Activated CD4-positive, alpha-beta T cell treated with anti-CD3 and anti-CD28 coated beads, Interleukin-2, Interleukin-6, amounts not matched to agents 100 ng/mL and 50 ng/mL, durations not matched to agents 16 hours and 8 hours (primary cell): ENCODE results near the gene MCTP1.
"Not testable (repeated sequence)": the region's sequence is repeated elsewhere in the genome, so short reads cannot be mapped to it uniquely, and the experiment has no call there.

Experiments used
- DNase-seq: peaks from one replicate; pipeline ENCODE4 v3.0.0-alpha.2; 2020

MCTP1 gene

DNA sequence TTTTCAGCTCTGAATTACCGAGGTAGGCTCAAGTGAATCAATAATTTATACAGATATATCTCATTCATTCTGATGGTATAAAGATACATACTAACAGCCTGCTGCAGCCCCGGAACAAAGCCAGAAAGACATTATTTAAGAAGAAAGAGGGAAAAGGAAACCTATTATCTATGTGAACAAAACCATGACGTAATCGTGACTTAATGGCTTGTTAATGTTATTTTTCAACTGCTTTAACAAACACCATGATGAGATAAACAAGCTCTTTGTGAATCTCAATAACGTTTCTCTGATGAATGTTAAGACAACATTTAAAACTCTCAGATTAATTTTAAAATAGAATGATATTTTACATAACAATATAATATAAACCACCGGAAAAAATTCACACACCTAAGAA, 429.4 kb downstream of the MCTP1 start:
- no peak for DNase-seq

DNA sequence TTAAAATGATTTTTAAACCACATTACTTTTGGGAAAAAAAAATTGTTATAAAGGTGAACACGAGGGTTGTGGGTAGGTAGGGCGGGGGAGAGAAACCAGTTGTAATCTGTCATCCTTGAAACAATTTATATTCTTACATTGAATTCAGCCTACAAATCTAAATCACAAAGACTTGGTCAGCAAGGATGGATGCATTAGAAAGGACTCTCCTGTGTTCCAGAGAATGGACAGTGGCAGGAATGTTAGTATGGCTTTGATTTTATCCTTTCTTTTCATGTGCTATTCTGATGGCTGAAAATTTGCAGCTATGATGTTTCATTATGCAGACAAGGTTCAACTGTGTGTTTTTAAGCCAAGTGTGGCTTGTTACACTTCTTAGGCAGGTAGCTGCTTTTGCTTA, 431.8 kb downstream of the MCTP1 start:
- no peak for DNase-seq

DNA sequence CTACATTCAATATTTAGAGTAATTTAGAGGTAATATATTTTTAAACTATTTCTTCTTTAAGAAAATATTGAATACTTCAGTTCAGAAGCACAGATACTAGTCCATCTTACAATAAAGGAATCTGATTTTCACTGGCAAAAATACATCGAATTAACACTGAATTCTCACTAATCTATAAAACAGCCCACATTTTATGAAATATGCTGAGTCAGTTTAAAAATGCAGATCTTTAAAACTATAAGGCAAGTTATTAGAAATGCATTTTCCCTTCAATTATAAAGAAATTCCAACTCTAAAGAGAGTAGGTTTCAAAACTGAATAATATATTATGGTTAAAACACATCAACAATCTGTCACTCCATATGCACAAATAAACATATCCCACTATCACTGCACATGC, 433.9 kb downstream of the MCTP1 start:
- DNase-seq = no peak

DNA sequence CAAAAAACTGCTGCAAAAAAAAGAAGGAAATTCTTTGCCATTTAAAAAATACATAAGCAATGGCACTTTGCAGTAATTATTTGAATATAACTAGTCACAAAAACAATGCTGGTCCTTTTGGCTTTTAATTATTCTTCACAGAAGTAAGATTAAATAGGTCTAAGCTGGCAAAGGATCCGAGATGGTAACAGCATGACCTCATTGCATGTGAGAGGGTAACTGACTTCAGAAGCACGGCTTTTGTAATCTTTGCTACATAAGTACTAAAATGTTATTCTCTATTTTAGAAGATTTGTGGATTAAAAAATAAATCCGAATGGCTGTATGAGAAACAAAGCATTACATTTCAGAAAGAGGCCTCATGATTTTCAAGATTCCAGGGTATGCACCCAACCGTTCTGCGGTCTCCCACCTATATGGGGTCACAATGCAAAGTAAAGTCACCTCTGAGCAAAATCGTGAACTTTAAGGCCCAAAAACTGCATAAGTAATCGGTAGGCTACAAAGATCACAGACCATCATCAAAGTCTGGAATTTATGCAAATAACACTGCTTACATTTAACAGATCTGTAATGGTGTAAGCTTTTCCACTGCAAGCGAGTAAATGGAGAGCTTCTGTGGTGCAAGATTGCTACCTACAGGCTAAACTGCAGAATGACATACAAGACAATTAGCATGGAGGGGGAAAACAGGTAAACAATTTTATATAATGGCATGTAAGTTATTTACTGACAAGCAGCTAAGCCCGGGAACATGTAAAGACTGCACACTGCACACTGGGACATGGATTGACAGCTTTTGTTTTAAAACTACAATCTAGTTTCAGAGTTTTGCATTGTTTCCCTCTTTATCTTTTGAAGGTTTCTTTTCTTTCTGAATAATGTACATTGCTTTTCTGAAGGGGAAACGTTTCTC, 434.8 kb downstream of the MCTP1 start:
- peak; percentile 74 for DNase-seq

DNA sequence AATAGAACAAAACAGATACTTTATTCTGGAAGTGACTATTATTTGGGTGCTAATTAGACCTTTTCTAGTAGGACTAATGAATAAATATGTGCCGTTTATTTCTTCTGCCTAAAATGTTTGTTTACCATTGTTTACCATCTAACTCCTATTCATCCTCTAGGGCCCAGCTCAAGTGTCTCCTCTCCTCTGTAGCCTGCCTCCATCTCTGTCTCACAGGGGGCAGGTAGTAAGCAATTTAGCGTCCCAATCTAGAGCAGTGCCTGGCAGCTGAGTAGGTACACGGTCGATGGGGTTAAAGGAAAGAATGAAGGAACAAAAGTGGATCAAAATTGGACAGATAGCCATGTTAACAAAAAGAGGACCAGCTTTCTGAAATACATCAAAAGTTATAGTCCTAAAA, 435.6 kb downstream of the MCTP1 start:
- DNase-seq = no peak

DNA sequence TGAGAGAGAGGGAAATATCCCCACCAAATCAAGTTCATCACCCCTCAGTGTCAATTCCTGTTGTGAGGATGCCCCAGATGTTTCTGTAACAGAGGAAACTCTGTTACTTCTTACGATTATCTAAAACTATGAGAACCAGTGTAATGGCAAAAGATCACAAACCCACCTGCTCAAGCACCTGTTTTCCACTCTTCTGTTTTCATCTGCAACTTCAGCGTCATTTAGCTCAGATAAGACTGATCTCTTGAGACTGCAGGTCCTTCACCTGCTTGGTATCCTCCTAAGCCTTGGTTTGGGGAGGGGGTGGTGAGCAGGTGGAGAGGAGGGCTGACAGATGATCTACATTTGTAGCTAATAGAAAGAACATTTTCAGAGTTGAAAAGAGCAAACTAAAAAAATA, 437.2 kb downstream of the MCTP1 start:
- DNase-seq = no peak

DNA sequence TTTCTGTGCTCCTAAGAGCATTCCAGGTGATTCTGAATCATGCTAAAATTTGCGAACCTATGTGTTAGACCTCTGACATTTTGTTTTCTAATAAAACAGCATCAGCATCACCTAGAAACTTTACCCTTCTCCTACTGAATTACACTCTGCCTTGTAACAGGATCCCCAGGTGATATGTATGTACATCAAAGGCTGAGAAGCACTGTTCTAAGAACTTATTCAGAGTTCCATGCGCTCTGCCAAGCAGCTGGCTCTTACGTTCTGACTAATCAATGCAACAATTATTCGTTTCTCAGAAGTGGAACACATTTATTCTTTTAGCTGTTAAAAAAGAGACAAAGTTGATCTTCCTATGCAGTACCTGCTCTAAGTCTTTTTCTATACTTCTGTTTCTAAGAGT, 437.9 kb downstream of the MCTP1 start:
- peak; percentile 39 for DNase-seq

DNA sequence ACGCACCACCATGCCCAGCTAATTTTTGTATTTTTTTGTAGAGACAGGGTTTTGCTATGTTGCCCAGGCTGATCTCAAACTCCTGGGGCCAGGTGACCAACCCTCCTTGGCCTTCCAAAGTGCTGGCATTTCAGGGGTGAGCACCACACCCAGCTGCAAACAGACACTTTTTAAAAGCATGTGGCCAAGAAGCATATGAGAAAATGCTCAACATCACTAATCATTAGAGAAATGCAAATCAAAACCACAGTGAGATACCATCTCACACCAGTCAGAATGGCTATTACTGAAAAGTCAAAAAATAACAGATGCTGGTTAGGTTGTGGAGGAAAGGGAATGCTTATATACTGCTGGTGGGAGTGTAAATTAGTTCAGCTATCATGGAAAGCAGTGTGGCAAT, 439.2 kb downstream of the MCTP1 start:
- not testable (repeated sequence) for DNase-seq

DNA sequence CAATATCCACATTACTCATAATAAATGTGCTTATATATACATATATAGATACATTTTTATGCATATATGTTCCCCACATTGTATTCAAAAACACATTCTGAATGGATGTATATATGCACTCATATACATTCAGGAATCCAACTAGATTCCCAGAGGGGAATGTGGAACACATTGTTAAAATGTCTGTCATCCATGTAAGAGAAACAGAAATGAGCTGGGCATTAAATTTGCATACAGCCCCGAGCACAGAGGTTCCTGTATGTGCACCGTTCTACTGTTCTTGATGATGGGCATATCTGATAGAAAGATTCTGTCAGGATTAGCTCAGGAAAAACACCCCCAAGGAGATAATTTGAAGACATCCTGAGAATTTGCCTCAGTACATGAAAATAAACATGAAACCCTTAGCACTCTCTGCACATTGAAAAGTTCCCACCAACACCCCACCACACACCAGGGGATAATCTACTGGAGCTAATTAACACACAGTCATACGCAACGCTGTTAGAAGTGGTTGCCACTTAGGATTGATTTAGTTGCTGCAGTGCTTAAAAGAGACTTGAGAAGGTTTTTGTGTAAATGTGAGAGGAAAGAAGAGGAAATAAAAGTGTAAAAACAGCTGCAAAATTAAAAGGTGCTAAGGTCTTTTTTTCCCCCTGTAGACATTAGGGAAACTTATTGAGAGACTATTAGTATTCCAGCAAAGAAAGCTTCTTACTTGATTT, 443.1 kb downstream of the MCTP1 start:
- DNase-seq = no peak

DNA sequence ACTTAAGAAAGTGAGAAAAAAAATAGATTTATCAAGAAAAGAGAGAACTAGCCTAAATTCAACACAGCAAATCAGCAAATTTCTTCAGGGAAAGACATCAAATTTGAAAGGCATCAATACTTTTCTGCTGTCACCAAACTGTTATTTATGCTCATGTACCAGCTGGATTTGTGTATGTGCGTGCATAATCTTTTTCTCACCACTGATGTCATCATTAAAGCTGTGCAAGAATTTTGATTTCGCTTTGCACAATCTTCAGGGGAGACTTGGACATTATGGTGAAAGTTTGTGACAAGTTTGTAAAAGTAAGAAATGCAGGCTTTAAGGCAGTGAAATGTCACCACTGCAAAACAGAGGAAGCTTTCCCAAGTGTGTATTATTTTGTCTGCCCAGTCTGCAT, 451.0 kb downstream of the MCTP1 start:
- no peak for DNase-seq

DNA sequence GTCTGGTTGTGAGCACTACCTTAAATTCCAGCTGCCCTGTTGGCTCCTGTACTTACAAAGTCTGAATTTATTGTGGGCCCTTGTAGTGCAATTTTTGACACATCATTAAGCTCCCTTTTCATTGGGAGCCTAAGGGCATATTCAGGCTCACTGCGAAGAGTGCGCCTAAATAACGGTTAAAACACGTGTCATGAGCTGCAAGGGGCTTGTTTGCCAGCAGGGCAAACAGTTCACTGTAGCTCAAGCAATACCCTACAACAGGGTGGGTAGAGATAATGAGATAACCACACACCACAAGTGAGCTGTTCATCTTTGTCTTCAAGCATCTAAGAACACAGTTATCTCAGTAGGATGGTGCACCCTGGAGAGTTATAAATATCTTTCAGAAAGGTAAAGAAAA, 452.2 kb downstream of the MCTP1 start:
- DNase-seq = no peak

DNA sequence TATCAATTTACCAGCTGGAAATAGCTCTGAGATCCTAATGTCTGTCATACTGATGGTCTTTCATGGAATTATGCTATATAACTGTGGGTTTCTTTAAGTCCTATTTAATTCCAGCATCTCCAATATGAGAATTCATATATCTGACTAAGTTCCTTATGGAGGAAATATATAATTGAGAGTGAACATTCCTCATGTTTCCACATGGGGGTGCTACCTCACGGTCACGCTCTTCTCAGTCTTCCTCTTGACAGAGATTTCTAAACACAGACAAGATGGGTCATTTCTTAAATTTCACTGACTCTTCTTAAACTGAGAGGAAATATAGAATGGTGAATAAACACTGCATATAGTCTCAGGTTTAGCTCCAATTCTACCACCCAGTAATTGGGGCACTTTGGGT, 454.4 kb downstream of the MCTP1 start:
- DNase-seq = no peak

DNA sequence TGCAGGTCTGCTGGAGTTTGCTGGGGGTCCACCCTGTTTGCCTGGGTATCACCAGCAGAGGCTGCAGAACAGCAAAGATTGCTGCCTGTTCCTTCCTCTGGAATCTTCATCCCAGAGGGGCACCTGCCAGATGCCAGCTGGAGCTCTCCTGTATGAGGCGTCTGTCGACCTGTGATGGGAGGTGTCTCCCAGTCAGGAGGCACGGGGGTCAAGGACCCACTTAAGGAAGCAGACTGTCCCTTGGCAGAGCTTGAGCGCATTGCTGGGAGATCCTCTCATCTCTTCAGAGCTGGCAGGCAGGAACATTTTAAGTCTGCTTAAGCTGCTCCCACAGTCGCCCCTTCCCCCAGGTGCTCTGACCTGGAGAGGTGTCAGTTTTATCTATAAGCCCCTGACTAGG, 456.7 kb downstream of the MCTP1 start:
- not testable (repeated sequence) for DNase-seq

DNA sequence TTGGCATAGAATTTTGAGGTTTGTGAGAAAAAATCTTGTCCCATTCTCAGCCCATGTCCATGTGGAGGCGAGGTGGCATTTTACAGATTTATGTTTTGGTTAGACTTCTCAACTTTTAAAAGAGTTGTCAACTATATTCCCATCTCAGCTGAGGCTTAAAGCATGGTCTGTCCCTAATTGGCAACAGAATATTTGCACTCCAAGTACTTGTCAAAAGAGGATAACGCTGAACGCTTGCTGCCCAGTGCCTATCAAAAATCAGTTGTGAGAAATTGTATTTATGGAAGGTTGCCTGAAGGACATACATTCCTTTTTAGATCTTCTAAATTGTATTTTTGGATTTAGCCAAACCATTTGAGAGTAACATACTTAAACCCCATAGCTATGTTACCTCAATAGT, 464.4 kb downstream of the MCTP1 start:
- DNase-seq = no peak

DNA sequence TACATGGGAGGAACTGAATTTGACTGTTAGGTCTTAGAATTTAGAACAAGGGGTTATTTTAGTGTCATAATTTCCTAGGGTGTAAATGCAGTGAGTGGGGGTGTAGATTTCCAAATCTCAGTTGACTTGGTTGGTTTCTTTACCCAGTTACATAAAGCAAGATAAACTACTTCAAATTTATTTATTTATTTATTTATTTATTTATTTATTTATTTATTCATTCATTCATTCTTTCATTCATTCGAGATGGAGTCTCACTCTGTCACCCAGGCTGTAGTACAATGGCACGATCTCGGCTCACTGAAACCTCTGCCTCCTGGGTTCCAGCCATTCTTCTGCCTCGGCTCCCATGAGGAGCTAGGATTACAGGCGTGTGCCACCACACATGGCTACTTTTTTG, 466.0 kb downstream of the MCTP1 start:
- no peak for DNase-seq

DNA sequence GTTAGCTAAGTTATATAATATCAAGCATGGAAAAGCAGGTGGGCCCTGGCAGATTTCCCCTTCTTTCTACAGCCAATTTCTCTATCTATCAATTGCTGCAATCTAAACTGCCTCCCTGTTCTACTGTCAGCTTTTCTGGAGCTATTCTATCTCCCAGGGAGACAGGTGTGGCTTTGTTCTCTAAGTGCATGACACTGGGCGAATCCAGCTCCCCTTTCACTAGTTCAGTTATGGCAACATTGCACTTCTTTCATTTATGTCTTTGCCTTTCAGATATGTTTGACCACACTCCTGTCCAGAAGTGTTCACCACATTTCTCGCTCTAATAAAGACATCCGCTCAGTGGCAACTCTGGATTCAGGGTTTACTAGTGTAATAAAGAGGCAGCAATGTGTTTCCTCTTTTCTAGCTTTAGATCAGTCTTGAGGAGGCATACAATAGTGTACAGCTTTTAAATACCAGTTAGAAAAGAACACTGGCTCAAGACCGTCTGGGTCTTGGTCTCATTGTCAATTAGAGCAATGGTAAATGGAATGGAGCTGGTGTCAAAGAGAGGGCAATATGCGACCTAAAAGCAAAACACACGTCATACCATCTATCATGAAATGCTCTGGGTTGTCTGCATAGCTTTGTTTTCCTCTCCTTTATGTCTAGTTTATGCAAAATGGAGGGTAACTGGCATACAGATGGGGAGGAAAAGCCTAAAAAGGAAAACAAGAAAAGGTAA, 469.4 kb downstream of the MCTP1 start:
- no peak for DNase-seq

DNA sequence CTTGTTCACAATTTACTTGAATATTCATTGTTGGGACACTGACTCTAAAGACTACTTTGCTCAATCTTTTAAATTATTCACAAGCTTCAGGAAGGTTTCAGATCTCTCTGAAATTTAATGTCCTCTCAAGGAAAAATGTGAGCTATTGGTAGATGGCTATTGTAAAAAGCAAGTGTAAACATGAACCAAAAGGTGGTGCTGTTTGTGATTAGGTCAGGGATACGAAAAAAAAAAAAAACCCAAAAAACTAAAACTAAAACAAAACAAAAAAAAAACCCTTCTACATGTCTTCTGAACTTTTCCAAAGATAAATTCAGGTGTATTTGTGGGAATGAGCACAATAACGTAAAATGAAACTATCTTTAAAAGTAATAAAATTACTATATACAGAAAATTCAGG, 472.7 kb downstream of the MCTP1 start:
- no peak for DNase-seq

DNA sequence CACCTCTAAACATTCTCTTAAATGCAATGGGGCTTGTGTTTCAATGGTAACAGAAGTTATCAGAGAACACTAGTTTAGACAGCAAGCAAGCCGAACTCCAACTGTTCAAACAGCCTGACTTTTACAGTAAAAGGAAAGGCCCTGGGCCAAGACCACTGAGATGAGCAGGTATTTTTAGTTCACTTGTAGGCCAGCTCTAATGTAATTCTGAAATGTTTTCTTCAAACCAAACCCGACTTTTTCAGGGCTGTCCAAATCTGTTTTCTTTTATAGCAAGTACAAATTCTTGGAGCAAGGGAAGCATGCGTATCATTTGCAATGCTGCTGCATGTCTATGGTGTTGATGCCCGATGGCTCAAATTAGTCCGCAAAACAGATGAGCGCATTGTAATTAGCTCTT, 473.6 kb downstream of the MCTP1 start:
- DNase-seq = no peak

DNA sequence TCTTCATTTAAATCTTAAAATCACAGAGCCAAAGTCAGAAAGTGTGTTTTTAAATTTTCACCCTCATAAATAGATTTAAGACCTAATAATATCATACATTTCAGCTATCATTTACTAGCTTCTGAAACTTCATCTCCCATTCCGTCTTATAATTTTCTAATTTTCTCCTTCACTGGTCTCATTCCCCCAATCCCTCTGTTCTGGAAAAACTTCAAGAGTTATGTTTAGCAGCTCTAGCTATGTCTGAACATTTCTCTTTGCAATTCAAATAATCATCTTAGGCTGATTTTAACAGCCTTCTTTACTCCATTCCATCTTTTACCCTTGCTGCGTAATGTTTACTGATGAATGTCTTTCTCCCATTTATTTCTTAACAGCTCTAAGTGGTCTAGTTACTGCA, 474.0 kb downstream of the MCTP1 start:
- DNase-seq = no peak

DNA sequence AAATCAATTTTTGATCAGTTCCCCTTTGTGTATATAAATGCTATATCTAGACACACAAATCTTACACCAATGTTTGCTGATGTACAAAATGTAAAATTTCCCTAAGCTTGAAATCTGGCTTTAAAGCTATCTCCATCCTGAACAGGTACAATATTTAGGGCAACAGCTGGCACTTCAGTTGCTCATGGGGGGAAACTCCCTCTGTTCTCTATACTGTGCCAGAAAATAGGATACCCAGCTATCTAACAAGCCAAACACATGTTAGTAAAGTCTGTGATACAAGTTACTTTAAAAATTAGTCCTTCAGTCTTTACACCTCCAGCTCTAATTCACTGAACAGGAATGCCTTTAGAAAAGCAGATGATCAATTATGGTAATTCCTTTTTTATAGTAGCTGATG, 474.6 kb downstream of the MCTP1 start:
- DNase-seq = no peak

DNA sequence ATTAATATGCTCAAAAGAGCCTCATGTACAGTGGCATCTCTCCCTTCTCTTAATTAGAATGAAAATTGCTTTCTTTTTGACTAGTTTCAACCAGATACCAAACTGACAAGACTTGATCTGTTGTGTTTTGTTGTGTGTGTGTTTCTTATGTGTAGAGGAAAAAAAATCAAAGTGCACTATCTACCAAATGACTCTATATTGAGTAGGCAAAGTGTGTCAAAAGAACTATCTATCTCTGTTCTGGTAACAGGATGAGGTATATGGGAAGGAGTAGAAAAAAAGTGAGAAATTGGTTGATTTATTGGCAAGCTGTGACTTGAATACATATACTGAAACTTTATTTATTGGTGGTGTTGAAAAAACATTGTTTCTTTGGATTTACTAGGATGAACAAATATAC, 476.4 kb downstream of the MCTP1 start:
- DNase-seq = no peak

DNA sequence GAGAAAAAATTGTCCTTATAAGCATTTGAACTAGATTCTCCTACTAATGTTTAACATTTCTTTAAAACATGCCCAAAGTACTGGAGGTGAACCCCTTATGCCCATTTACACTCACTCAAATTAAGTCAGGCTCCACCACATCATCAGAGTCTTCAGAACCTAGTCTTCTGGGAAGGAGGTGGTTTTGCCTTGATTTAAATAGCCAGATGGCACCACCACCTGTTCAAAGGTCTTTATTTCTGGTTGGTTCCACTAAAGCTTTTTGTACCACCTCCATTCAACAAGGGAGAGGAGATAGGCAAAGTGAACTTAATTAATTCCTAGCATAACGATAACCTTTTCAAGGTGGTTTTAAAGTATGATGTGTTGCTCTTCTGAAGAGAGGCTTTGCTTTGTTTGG, 476.9 kb downstream of the MCTP1 start:
- DNase-seq = no peak

DNA sequence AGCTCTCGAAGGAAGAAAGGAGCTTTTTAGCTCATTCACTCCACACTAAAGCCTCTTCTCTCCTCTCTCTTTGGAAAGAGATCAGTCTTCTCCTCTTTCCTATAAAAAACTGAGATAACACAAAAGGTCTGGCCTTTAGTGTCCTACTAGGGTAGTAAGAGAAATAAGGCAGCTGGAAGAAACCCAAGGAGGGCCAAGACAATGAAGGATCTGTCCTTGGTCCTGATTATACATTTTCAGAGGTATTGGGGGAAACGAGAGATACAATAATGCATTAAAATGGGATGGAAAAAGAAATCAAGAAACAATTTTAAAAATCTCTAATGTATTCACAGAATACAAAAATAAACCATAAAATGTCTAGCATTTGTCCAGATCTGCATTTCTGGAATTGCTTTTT, 482.4 kb downstream of the MCTP1 start:
- DNase-seq = no peak

DNA sequence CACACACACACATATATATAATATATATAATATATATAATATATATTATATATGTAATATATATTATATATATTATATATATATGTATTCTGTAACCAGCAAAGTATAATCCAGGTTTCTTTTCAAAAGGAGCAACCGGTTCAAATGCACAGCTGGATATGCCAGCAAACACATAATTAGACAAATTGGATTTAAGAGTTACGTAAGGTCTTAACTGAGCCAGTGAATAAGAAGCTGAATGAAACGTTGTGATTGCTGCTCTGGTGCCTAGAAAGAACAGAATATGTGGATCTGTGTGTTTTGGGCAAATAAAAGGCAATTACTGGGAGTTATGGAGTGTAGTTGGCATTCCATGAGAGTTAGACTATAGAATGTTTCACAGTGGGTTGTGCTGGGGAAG, 488.3 kb downstream of the MCTP1 start:
- DNase-seq = no peak
